Lung (tissue), 12 donors: ENCODE measurements around the gene PDE2A. TPM values are rescaled to one million over a fixed set of nuclear protein-coding genes. Genes with fewer than 3 reads are reported as not detected.
A peak's percentile ranks its signal among the peaks of the same experiment; 100 is the strongest.

Experiments used
- ATAC-seq: fragments of 200-7000 bp; cut with Tn5 transposase; one replicate; pipeline ENCODE4 v1.9.1; 2020; ENCODE audit warnings: moderate number of reproducible peaks; ENCODE audit not compliant: insufficient read depth, low FRiP score
- DNase-seq, 3 donors: peaks; one replicate each; pipeline ENCODE4 v3.0.0-alpha.2; 2013 to 2017
- H3K27ac ChIP-seq, 2 donors: one replicate each; pipeline ENCODE4 v1.5.1; 2013; ENCODE audit warnings: mild to moderate bottlenecking in 2 of 2, moderate library complexity in 2 of 2, control low read depth in 1 of 2, inconsistent platforms in 1 of 2, low read depth in 1 of 2, low read length in 1 of 2
- H3K27me3 ChIP-seq, 3 donors: one replicate each; pipeline ENCODE4 v1.5.1; 2013; ENCODE audit warnings: low read length in 2 of 3; ENCODE audit not compliant: control insufficient read depth in 3 of 3, insufficient read depth in 3 of 3
- H3K36me3 ChIP-seq, 4 donors: one replicate each; pipeline ENCODE4 v1.5.1; 2013; ENCODE audit warnings: low read length in 4 of 4, mild to moderate bottlenecking in 1 of 4, moderate library complexity in 1 of 4; ENCODE audit not compliant: control insufficient read depth in 4 of 4, insufficient read depth in 4 of 4
- H3K4me1 ChIP-seq, 5 donors: one replicate each; pipeline ENCODE4 v1.5.1; 2013; ENCODE audit warnings: low read length in 5 of 5, mild to moderate bottlenecking in 2 of 5, moderate library complexity in 1 of 5; ENCODE audit not compliant: control insufficient read depth in 5 of 5, insufficient read depth in 5 of 5
- H3K4me3 ChIP-seq: one replicate; pipeline ENCODE4 v1.5.1; 2013; ENCODE audit warnings: mild to moderate bottlenecking, control low read depth, moderate library complexity
- H3K9ac ChIP-seq, 2 donors: one replicate each; pipeline ENCODE4 v1.5.1; 2013; ENCODE audit warnings: low read length in 2 of 2, control low read depth in 1 of 2; ENCODE audit not compliant: insufficient read depth in 1 of 2
- H3K9me3 ChIP-seq, 4 donors: one replicate each; pipeline ENCODE4 v1.5.1; 2013; ENCODE audit warnings: low read length in 3 of 4, mild to moderate bottlenecking in 1 of 4, moderate library complexity in 1 of 4; ENCODE audit not compliant: control insufficient read depth in 4 of 4, insufficient read depth in 3 of 4
- WGBS, 2 donors: extraction: QIAGEN DNeasy Blood & Tissue Kit; methylation state at CpG; one replicate each; pipeline ENCODE4 v1.1.7; 2013; 5-methylcytosine and 5-hydroxymethylcytosine counted together
- polyA plus RNA-seq, 2 donors: library from polyadenylated mRNA; stranded (reverse); fragments of 200-250 nt; gene quantifications; one replicate each; pipeline ENCODE4 v1.2.1, GENCODE V29; 2013
- total RNA-seq, 2 donors: library from RNA; depleted of rRNA in 1 of 2; stranded (reverse); fragments of >200 nt in 1 of 2; gene quantifications; one replicate each; pipeline ENCODE4 v1.2.1, GENCODE V29; 2014 to 2021
- TF ChIP-seq, protein P1 (sequence below): IDR thresholded peaks from 2 replicates; pipeline ENCODE4 v1.5.1; 2012; ENCODE audit warnings: mild to moderate bottlenecking; ENCODE audit errors: control extremely low read depth, extremely low read depth
- donor health status: control.
- donor health status: control.
- donor health status: Bipolar disorder and iron deficiency.
- donor health status: healthy.
- donor health status: DM: yes; HTN: yes; CAD: no.

PDE2A gene
- total and polyA plus RNA-seq, 4 donors = 7.7 to 20.5 (median 12.7) TPM

DNA sequence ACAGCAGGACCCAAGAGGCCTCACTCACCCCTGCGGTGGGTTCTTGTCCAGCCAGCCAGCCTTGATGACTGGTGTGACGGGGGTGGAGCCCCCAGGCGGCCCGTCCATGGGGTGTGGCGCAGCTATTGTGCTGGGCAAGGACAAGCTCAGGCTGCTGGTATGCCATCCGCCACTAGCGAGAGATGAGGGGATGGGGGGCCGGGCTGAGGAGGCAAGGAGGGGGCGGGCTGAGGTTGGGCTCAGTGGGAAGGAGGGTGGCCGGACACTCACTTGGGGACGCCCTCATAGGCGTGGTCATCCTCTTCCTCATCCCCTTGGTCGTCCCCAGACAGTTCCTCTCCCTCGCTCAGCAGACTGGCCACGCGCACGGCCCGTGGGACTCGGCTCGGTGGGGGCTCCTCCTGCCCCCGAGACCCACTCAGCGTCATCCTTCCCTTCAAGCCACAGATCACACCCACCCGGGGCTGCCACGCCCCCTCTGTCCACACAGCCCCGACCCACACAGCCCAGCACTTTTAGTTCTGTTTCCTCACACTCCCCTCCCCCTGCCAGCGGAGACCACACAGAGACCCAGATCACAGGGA lies 38.0 kb upstream of the PDE2A start:
- no peak overlapping the region for H3K4me3 ChIP-seq
- peak overlapping the region in 1 of 2 donors; percentile 56 for H3K9ac ChIP-seq
- peaks cover 0 to 61% (median 23%) of the 10 kb centered on the region in 4 donors for H3K36me3 ChIP-seq
- TF ChIP-seq, protein P1, sequence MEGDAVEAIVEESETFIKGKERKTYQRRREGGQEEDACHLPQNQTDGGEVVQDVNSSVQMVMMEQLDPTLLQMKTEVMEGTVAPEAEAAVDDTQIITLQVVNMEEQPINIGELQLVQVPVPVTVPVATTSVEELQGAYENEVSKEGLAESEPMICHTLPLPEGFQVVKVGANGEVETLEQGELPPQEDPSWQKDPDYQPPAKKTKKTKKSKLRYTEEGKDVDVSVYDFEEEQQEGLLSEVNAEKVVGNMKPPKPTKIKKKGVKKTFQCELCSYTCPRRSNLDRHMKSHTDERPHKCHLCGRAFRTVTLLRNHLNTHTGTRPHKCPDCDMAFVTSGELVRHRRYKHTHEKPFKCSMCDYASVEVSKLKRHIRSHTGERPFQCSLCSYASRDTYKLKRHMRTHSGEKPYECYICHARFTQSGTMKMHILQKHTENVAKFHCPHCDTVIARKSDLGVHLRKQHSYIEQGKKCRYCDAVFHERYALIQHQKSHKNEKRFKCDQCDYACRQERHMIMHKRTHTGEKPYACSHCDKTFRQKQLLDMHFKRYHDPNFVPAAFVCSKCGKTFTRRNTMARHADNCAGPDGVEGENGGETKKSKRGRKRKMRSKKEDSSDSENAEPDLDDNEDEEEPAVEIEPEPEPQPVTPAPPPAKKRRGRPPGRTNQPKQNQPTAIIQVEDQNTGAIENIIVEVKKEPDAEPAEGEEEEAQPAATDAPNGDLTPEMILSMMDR = no peak
- H3K27me3 ChIP-seq = no peaks in the 10 kb centered on the region
- DNase-seq = peak; percentile 74 to 82 (median 78)
- H3K9me3 ChIP-seq = no peaks in the 10 kb centered on the region
- H3K27ac ChIP-seq = peak overlapping the region in 1 of 2 donors; percentile 71
- peak; percentile 78 for ATAC-seq
- WGBS, 2 donors = 52 to 60% methylated on average over 26 of the region's 26 CpGs
- peaks cover 0 to 26% (median 6%) of the 10 kb centered on the region in 5 donors for H3K4me1 ChIP-seq

- H3K36me3 ChIP-seq = peaks cover 0 to 65% (median 26%) of the 10 kb centered on the region in 4 donors
- 92 to 98% methylated on average over 9 of the region's 9 CpGs for WGBS, 2 donors
- H3K9ac ChIP-seq = no peak overlapping the region
- TF ChIP-seq, protein P1 = no peak
- no peak for DNase-seq
- no peak for ATAC-seq
- H3K9me3 ChIP-seq = no peaks in the 10 kb centered on the region
- H3K27ac ChIP-seq = no peak overlapping the region
- H3K27me3 ChIP-seq = no peaks in the 10 kb centered on the region
- H3K4me3 ChIP-seq = no peak overlapping the region
- peaks cover 0 to 26% (median 5%) of the 10 kb centered on the region in 5 donors for H3K4me1 ChIP-seq
Observed at GRCh38 chr11:72711141-72711540, 36.9 kb upstream of the PDE2A start.

DNA sequence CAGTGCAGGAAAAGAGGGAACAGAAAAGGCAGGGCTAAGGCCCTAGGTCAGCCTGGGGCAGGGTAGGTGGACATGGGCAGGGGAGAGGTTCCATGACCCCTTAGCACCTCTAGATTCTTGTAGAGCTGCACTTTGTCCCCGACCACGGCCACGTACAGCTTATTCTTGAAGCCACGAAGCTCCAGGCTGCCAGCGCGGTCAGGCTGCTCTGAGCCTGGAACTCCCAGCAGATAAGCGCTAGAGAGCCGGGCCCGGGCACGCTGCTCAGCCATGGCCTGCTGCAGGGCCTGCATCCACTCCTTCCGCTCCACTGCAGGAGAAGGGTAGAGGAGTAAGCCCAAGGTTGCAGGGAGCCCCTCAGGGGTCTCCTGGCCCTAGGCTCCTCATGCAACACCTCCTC lies 36.1 kb upstream of the PDE2A start:
- Histone ChIP-seq H3K27ac (no peak overlapping the region), H3K27me3 (no peaks in the 10 kb centered on the region), H3K36me3 (peaks cover 0 to 70% (median 26%) of the 10 kb centered on the region in 4 donors), H3K9me3 (no peaks in the 10 kb centered on the region), H3K9ac (no peak overlapping the region), H3K4me3 (no peak overlapping the region), H3K4me1 (peaks cover 0 to 33% (median 10%) of the 10 kb centered on the region in 5 donors)
- DNase-seq = no peak
- TF ChIP-seq, protein P1 = no peak
- no peak for ATAC-seq
- WGBS, 2 donors = 96 to 99% methylated on average over 11 of the region's 11 CpGs
